Nucleus accumbens (tissue), 56 donors: ENCODE results near the gene SOX15.
"Not testable (repeated sequence)": the region's sequence is repeated elsewhere in the genome, so short reads cannot be mapped to it uniquely, and the experiment has no call there.

Source experiments
- DNase-seq, 56 donors: peaks; one replicate each; lab custom pipeline; 2025; lab: John Stamatoyannopoulos, UW

SOX15 gene

DNA sequence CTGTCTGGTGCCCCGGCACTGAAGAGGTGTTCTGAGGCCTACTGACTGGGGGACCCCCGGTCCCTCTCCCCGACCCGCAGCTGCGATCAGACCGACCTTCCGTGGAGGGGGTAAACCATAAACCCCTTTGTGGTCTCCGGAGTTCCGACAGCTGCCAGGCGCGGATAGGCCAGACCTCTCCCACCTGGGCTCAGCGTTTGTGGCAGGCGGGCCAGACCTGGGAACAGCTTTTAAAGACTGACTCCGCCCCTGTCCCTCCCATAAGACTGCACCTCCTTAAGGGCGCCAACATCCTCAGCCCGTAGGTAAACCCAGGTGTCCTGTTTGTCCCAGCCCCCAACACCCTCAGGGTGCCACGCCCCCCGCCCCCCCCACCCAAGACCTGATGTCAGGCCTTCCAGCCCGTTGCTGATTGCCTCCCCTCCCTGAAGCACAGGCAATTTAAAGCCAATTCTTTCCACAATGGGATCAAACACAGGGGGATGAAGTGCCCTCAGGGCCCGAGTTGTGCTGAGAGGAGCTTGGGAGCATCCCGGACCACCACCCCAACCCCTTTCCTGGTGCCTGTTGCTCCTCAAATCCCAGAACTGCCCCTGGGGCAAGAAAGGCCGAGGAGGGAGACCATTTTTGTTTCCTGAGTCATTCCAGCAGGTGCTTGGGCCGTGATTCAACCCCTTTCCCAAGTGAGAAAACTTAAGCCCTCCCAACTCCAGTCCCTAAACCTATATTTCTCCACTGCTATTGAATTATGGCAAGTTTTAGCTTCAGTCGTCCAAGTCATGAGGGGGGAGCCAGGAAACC is at the start of gene SOX15:
TSS of gene SOX15 (minus strand) at position 204 of the 801 bp plus-strand sequence. CDS start 418 bp downstream, outside the sequence.
- no peak for DNase-seq

GRCh38 chr17:7636163-7636562 is 46.3 kb upstream of the SOX15 start:
- no peak for DNase-seq

DNA sequence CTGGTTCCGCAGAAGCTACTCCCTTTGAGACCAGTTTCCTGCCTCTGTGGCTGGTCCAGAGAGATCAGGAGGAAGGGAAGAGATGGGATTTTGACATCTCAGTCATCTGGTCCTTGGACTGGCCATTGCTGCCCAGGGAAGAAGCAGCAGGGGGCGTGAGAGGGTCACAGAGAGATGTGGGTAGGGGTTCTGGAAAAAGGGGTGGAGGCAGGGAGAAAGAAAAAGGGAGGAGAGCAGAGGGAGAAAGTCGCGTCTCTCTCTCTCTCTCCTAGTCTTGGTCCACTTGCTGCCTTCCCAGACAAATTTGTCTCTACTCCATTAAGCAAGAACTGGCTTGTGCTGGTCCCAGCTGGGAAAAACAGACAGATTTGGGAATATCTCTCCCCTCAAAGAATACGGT is 44.5 kb upstream of the SOX15 start:
- DNase-seq, result peak in 31 of 56 donors; percentile 8 to 74 (median 33)

GRCh38 chr17:7633093-7633492 is 43.2 kb upstream of the SOX15 start:
- DNase-seq, result no peak

DNA sequence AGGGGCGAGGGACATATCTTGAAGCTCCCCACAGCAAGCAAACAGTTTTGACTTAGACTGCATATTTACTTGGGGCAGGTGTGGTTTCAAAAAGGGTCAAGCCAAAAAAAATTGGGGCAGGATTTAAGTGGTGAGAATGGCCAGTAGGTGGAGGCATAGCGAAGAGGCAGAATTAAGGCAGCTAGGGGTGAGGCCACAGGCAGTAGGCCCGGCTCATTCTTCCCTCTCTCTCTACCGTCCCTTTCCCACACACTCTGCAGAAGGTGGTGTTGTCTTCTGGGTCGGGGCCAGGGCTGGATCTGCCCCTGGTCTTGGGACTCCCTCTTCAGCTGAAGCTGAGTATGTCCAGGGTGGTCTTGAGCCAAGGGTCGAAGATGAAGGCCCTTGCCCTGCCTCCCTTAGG is 42.6 kb upstream of the SOX15 start:
- DNase-seq, result peak in 3 of 56 donors; percentile 5 to 36 (median 21)

DNA sequence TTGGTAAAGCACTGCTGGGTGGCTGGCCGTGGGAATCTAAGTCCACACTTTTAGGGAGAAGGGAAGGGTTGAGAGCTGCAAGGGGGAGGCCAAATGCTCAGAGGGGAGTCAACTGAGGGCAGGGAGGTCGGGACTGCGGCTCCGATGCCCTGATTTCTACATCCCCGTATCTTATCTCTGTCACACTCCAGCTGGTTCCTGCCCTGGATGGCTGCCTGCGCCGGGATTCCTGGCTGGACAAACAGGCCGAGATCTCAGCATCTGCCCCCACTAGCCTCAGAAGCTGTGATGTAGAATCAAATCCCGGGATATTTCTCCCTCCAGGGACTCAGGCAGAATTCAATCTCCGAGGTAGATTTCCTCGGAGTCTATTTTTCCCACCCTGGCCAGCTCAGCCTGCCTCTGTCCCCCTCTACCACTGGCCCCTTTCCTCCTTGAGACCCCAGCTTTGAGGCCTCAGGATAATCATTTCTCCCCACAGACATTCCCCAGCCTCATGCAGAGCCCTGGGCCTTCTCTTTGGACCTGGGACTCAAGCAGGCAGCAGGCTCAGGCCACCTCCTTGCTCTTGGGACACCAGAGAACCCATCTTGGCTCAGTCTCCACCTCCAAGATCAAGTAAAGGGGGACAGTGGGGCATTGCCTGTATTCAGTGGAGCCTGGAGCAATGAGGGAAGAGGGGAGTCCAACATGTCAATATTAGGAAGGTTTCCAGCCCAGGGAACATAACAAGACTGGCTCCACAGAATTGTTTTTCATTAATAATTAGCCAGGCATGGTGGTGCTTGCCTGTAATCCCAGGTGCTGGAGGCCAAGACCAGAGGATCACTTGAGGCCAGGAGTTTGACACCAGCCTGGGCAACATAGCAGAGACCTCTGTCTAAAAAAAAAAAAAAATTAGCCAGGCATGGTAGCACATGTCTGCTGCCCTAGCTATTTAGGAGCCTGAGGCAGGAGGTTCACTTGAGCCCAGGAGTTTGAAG is 41.8 kb upstream of the SOX15 start:
- DNase-seq, result no peak

DNA sequence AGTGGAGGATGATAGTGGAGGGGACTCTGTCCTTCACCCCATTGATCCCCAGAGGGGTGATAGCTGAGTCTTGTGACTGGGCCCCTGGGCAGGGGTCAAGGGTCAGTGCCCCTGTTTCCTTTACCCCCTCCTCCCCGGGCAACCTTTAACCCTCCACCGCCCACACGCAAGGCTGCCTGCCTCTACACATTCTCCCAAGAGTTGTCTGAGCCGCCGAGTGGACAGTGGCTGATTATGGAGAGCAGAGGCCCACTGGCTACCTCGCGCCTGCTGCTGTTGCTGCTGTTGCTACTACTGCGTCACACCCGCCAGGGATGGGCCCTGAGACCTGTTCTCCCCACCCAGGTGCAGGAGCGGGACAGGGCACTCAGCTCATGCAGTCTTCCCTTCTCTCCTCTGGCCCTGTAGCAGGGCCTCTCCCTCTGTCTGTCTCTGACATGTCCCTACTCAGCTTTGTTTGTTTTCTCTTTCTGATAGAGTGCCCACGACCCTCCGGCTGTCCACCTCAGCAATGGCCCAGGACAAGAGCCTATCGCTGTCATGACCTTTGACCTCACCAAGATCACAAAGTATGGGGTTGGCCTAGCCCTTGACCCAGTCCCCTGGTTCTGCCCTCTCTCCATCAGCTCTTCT is 40.2 kb upstream of the SOX15 start, which contains the start of gene SHBG:
TSS of gene SHBG (plus strand) at position 197 of the 633 bp plus-strand sequence. CDS start at position 235, 38 bp downstream.
- no peak for DNase-seq

GRCh38 chr17:7627250-7628121 is 37.6 kb upstream of the SOX15 start, which contains the start of gene SAT2:
Gene SAT2, minus strand, starts transcription at chr17:7627821. Its CDS starts 186 bp downstream, at chr17:7627635.
- DNase-seq, result peak; percentile 69 to 97 (median 91)

GRCh38 chr17:7626956-7627249 is 37.0 kb upstream of the SOX15 start:
- DNase-seq, result no peak

DNA sequence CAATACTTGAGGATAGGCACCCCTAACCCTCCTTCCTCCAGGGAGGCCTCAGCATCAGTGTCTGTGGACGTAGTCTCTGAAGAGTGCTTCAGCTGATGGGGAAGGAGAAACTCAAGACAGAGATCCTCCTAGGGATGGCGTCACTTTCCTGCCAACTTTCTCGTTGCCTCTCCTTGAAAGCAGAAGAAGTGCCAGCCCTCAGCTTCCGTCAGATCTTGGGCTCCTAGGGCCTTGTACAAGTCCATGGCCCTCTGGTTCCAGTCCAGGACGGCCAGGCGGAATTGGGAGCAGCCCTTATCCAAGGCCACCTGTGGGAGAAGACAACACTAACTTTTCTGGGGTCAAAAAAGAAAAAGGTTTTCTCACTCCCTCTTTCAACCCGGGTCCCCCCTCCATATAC is 36.4 kb upstream of the SOX15 start:
- peak in 2 of 56 donors; percentile 4 to 23 for DNase-seq

- DNase-seq, result not testable (repeated sequence)
These were observed 35.9 kb upstream of the SOX15 start for GRCh38 chr17:7625749-7626148.

DNA sequence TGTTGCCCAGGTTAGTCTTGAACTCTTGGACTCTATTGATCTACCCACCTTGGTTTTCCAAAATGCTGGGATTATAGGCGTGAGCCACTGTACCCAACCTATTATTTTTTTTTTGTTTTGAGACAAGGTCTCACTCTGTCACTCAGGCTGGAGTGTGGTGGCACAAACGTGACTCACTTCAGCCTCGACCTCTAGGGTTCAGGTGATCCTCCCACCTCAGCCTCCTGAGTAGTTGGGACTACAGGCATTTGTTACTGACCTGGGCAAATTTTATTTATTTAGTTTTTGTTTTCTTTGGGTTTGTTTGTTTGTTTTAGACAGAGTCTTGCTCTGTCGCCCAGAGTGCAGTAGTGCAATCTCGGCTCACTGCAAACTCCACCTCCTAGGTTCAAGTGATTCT is 33.8 kb upstream of the SOX15 start:
- DNase-seq, result no peak

DNA sequence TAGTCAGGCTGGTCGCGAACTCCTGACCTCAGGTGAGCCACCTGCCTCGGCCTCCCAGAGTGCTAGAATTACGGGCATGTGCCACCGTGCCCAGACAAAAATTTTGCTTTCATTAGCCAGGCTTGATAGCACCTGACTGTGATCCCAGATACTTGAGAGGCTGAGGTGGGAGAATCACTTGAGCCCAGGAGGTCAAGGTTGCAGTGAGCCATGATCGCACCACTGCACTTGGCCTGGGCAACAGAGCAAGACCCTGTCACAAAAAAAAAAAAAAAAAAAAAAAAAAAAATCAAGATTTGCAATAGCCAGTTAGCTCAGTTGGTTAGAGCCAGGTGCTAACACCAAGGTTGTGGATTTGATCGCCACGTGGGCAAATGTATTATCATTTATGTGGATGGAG is 30.9 kb upstream of the SOX15 start:
- no peak for DNase-seq

DNA sequence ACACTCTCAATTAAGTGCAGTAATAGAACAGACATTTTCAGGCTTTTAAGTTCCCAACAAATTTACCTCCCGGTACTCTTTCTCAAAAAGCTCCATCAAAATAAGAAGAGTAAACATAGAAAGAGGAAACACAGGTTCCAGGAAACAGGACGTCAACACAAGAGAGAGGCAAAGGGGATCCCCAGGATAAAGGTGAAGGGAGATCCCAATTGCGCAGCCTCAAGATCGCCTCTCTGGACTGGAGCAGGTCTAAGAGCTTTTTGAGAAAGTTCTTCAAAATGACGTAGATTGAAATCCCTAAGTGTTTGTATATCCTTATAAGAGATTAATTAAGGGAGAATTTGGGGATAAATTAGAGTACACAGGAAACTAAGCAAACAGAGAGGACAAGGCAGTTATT is 28.7 kb upstream of the SOX15 start:
- no peak for DNase-seq

- no peak for DNase-seq
These were observed 25.4 kb upstream of the SOX15 start for GRCh38 chr17:7615265-7615747.

GRCh38 chr17:7614425-7615264 is 24.8 kb upstream of the SOX15 start, which contains the start of gene FXR2:
Gene FXR2, minus strand, starts transcription at chr17:7614897. Its CDS starts 365 bp downstream, at chr17:7614532.
- DNase-seq, result peak; percentile 95 to 100 (median 99)

GRCh38 chr17:7613769-7614424 is 24.0 kb upstream of the SOX15 start:
- peak in 1 of 56 donors; percentile 32 for DNase-seq

GRCh38 chr17:7612294-7612640 is 22.4 kb upstream of the SOX15 start:
- no peak for DNase-seq
